ENCODE data around the gene SLCO4A1. TPM values are rescaled to one million over a fixed set of nuclear protein-coding genes. Genes with fewer than 3 reads are reported as not detected.

SLCO4A1 gene
- total and polyA plus RNA-seq, 4 experiments from 2014 or later: 0.49 to 0.99 (median 0.97) TPM; not detected in 1

GRCh38 chr20:62607366-62608217, 34.7 kb upstream of the SLCO4A1 start:
- no peak overlapping the region for H3K27ac ChIP-seq (ENCODE audit: low read depth, low read length)
- H3K9me3 ChIP-seq (ENCODE audit: control insufficient read depth in 1 of 2, low read length in 2 of 2): no peaks in the 10 kb centered on the region
- intact Hi-C loops (cut with micrococcal nuclease): no loop called here
- peaks cover 2 to 13% of the 10 kb centered on the region in 2 donors for H3K27me3 Mint-ChIP-seq
- no peak for DNase-seq
- H3K36me3 ChIP-seq (ENCODE audit: insufficient read depth, low read length): no peaks in the 10 kb centered on the region
- H3K9me3 Mint-ChIP-seq: peaks cover 0 to 2% (median 0%) of the 10 kb centered on the region in 8 donors
- no peaks in the 10 kb centered on the region for H3K36me3 Mint-ChIP-seq
- H3K4me1 ChIP-seq (ENCODE audit: insufficient read depth, low read length): peaks cover 19% of the 10 kb centered on the region
- H3K4me3 Mint-ChIP-seq: no peak overlapping the region
- peaks cover 5 to 10% (median 7%) of the 10 kb centered on the region in 4 donors for H3K4me1 Mint-ChIP-seq
- H3K27ac Mint-ChIP-seq: peak overlapping the region in 1 of 7 donors; percentile 9
- POLR2A ChIA-PET (ENCODE audit: partially characterized antibody): no interaction called here
- CTCF ChIA-PET (ENCODE audit: partially characterized antibody): no interaction called here
- H3K4me3 ChIP-seq (ENCODE audit: low read length in 2 of 2): no peak overlapping the region
- no peaks in the 10 kb centered on the region for H3K27me3 ChIP-seq (ENCODE audit: insufficient read depth, low read length)

- no peaks in the 10 kb centered on the region for H3K27me3 ChIP-seq (ENCODE audit: insufficient read depth, low read length)
- POLR2A ChIA-PET (ENCODE audit: partially characterized antibody): no interaction called here
- no peak overlapping the region for H3K27ac ChIP-seq (ENCODE audit: low read depth, low read length)
- H3K4me1 Mint-ChIP-seq: peaks cover 0 to 4% (median 2%) of the 10 kb centered on the region in 4 donors
- no peaks in the 10 kb centered on the region for H3K9me3 ChIP-seq (ENCODE audit: control insufficient read depth in 1 of 2, low read length in 2 of 2)
- no peaks in the 10 kb centered on the region for H3K36me3 ChIP-seq (ENCODE audit: insufficient read depth, low read length)
- CTCF ChIA-PET (ENCODE audit: partially characterized antibody): no interaction called here
- intact Hi-C loops (cut with micrococcal nuclease): no loop called here
- peaks cover 2 to 12% of the 10 kb centered on the region in 2 donors for H3K27me3 Mint-ChIP-seq
- H3K4me3 Mint-ChIP-seq: no peak overlapping the region
- no peak for DNase-seq
- no peak overlapping the region for H3K27ac Mint-ChIP-seq
- H3K36me3 Mint-ChIP-seq: no peaks in the 10 kb centered on the region
- H3K4me3 ChIP-seq (ENCODE audit: low read length in 2 of 2): no peak overlapping the region
- peaks cover 0 to 2% (median 0%) of the 10 kb centered on the region in 8 donors for H3K9me3 Mint-ChIP-seq
- H3K4me1 ChIP-seq (ENCODE audit: insufficient read depth, low read length): peaks cover 13% of the 10 kb centered on the region
Measured at GRCh38 chr20:62608218-62608565, 34.1 kb upstream of the SLCO4A1 start.

- ChIA-PET CTCF (ENCODE audit: partially characterized antibody) (no interaction called here), POLR2A (ENCODE audit: partially characterized antibody) (no interaction called here)
- H3K4me3 Mint-ChIP-seq: no peak overlapping the region
- H3K4me1 Mint-ChIP-seq: no peaks in the 10 kb centered on the region
- peaks cover 2% of the 10 kb centered on the region for H3K4me1 ChIP-seq (ENCODE audit: insufficient read depth, low read length)
- DNase-seq: no peak
- peaks cover 2 to 12% of the 10 kb centered on the region in 2 donors for H3K27me3 Mint-ChIP-seq
- H3K4me3 ChIP-seq (ENCODE audit: low read length in 2 of 2): no peak overlapping the region
- H3K27ac ChIP-seq (ENCODE audit: low read depth, low read length): no peak overlapping the region
- H3K9me3 Mint-ChIP-seq: peaks cover 0 to 2% (median 0%) of the 10 kb centered on the region in 8 donors
- no peaks in the 10 kb centered on the region for H3K36me3 Mint-ChIP-seq
- intact Hi-C loops (cut with micrococcal nuclease): no loop called here
- no peaks in the 10 kb centered on the region for H3K9me3 ChIP-seq (ENCODE audit: control insufficient read depth in 1 of 2, low read length in 2 of 2)
- no peaks in the 10 kb centered on the region for H3K27me3 ChIP-seq (ENCODE audit: insufficient read depth, low read length)
- H3K27ac Mint-ChIP-seq: no peak overlapping the region
- H3K36me3 ChIP-seq (ENCODE audit: insufficient read depth, low read length): no peaks in the 10 kb centered on the region
Measured at GRCh38 chr20:62609279-62609720, 33.0 kb upstream of the SLCO4A1 start.

GRCh38 chr20:62609811-62610757, 32.2 kb upstream of the SLCO4A1 start:
- no peaks in the 10 kb centered on the region for H3K36me3 Mint-ChIP-seq
- H3K9me3 Mint-ChIP-seq: peaks cover 0 to 2% (median 0%) of the 10 kb centered on the region in 8 donors
- peak overlapping the region in 2 of 7 donors; percentile 15 to 62 for H3K27ac Mint-ChIP-seq
- Histone ChIP-seq H3K4me3 (ENCODE audit: low read length in 2 of 2) (no peak overlapping the region), H3K4me1 (ENCODE audit: insufficient read depth, low read length) (no peaks in the 10 kb centered on the region), H3K27me3 (ENCODE audit: insufficient read depth, low read length) (no peaks in the 10 kb centered on the region), H3K9me3 (ENCODE audit: control insufficient read depth in 1 of 2, low read length in 2 of 2) (no peaks in the 10 kb centered on the region), H3K36me3 (ENCODE audit: insufficient read depth, low read length) (no peaks in the 10 kb centered on the region), H3K27ac (ENCODE audit: low read depth, low read length) (no peak overlapping the region)
- no peak for DNase-seq
- intact Hi-C loops (cut with micrococcal nuclease): no loop called here
- no peak overlapping the region for H3K4me3 Mint-ChIP-seq
- H3K27me3 Mint-ChIP-seq: peaks cover 2 to 12% of the 10 kb centered on the region in 2 donors
- no peaks in the 10 kb centered on the region for H3K4me1 Mint-ChIP-seq
- CTCF ChIA-PET (ENCODE audit: partially characterized antibody): interaction anchor here (1.3 kb wide), 1 partner anchor 110 kb away, joined by 3 read pairs; no protein-coding TSS in a partner anchor
- POLR2A ChIA-PET (ENCODE audit: partially characterized antibody): no interaction called here

GRCh38 chr20:62611012-62611411, 31.3 kb upstream of the SLCO4A1 start:
- H3K27me3 Mint-ChIP-seq: peaks cover 2 to 10% of the 10 kb centered on the region in 2 donors
- Histone ChIP-seq H3K27ac (ENCODE audit: low read depth, low read length) (no peak overlapping the region), H3K9me3 (ENCODE audit: control insufficient read depth in 1 of 2, low read length in 2 of 2) (no peaks in the 10 kb centered on the region), H3K27me3 (ENCODE audit: insufficient read depth, low read length) (no peaks in the 10 kb centered on the region), H3K4me1 (ENCODE audit: insufficient read depth, low read length) (no peaks in the 10 kb centered on the region), H3K36me3 (ENCODE audit: insufficient read depth, low read length) (no peaks in the 10 kb centered on the region), H3K4me3 (ENCODE audit: low read length in 2 of 2) (no peak overlapping the region)
- peak overlapping the region in 1 of 7 donors; percentile 25 for H3K27ac Mint-ChIP-seq
- peaks cover 0 to 2% (median 0%) of the 10 kb centered on the region in 8 donors for H3K9me3 Mint-ChIP-seq
- no peak for DNase-seq
- ChIA-PET CTCF (ENCODE audit: partially characterized antibody) (interaction anchor here (1.3 kb wide), 1 partner anchor 111 kb away, joined by 3 read pairs; no protein-coding TSS in a partner anchor), POLR2A (ENCODE audit: partially characterized antibody) (no interaction called here)
- H3K4me3 Mint-ChIP-seq: no peak overlapping the region
- peaks cover 0 to 5% (median 0%) of the 10 kb centered on the region in 4 donors for H3K4me1 Mint-ChIP-seq
- no peaks in the 10 kb centered on the region for H3K36me3 Mint-ChIP-seq
- intact Hi-C loops (cut with micrococcal nuclease): no loop called here

GRCh38 chr20:62611819-62612218, 30.5 kb upstream of the SLCO4A1 start:
- Mint-ChIP-seq H3K9me3 (peaks cover 0 to 2% (median 0%) of the 10 kb centered on the region in 8 donors), H3K36me3 (no peaks in the 10 kb centered on the region), H3K27ac (no peak overlapping the region), H3K27me3 (peaks cover 2 to 10% of the 10 kb centered on the region in 2 donors), H3K4me3 (no peak overlapping the region), H3K4me1 (peaks cover 0 to 6% (median 2%) of the 10 kb centered on the region in 4 donors)
- ChIA-PET POLR2A (ENCODE audit: partially characterized antibody) (no interaction called here), CTCF (ENCODE audit: partially characterized antibody) (no interaction called here)
- H3K27me3 ChIP-seq (ENCODE audit: insufficient read depth, low read length): no peaks in the 10 kb centered on the region
- no peak overlapping the region for H3K4me3 ChIP-seq (ENCODE audit: low read length in 2 of 2)
- H3K36me3 ChIP-seq (ENCODE audit: insufficient read depth, low read length): no peaks in the 10 kb centered on the region
- H3K9me3 ChIP-seq (ENCODE audit: control insufficient read depth in 1 of 2, low read length in 2 of 2): no peaks in the 10 kb centered on the region
- peaks cover 4% of the 10 kb centered on the region for H3K4me1 ChIP-seq (ENCODE audit: insufficient read depth, low read length)
- intact Hi-C loops (cut with micrococcal nuclease): no loop called here
- no peak for DNase-seq
- no peak overlapping the region for H3K27ac ChIP-seq (ENCODE audit: low read depth, low read length)
